Measurements from ENCODE around the gene P4HB. TPM values are rescaled to one million over a fixed set of nuclear protein-coding genes. Genes with fewer than 3 reads are reported as not detected.

The P4HB gene
- total and polyA plus RNA-seq, 10 of the 15 experiments (the other 5 are each of a cell fraction or from before 2014, with no cell fraction given), result 4.7 to 549 (median 361) TPM

- POLR2A ChIA-PET, result interaction anchor here (0.6 kb wide), 1 partner anchor 18 kb away, joined by 3 read pairs; no protein-coding TSS in a partner anchor
- Histone ChIP-seq H2AFZ (ENCODE audit: control insufficient read depth, low read depth, low read length) (no peak overlapping the region), H3K9ac (ENCODE audit: control insufficient read depth, insufficient read depth, low read length) (no peak overlapping the region), H3K4me3 (no peak overlapping the region), H3K27ac (ENCODE audit: control insufficient read depth, insufficient read depth) (no peak overlapping the region), H3K9me3 (replicated peaks; ENCODE audit: control insufficient read depth, insufficient read depth, low read length) (no peaks in the 10 kb centered on the region), H4K20me1 (ENCODE audit: control insufficient read depth, insufficient read depth) (no peaks in the 10 kb centered on the region), H3K4me2 (ENCODE audit: control insufficient read depth, insufficient read depth) (no peak overlapping the region), H3K79me2 (ENCODE audit: control insufficient read depth, insufficient read depth, low read length) (peaks cover 13% of the 10 kb centered on the region), H3K36me3 (ENCODE audit: control insufficient read depth in 2 of 2, insufficient read depth in 2 of 2, low read length in 1 of 2) (peaks cover 0 to 2% of the 10 kb centered on the region in 2 experiments; a peak in 3 of 4 replicates), H3K27me3 (replicated peaks in 1 of 2; ENCODE audit: control insufficient read depth in 2 of 2, insufficient read depth in 2 of 2, low read length in 1 of 2) (no peaks in the 10 kb centered on the region; a peak in 1 of 4 replicates), H3K4me1 (ENCODE audit: control insufficient read depth, insufficient read depth, low read length) (peaks cover 5% of the 10 kb centered on the region; the same call in 1 of the 2 replicates)
- TF ChIP-seq NR2C2 (IDR thresholded peaks at IDR 0.05; ENCODE audit: borderline replicate concordance, control insufficient read depth, insufficient read length, low read depth) (no peak), HDGF (IDR thresholded peaks at IDR 0.05) (no peak), TCF3 (IDR thresholded peaks at IDR 0.05; ENCODE audit: borderline replicate concordance, insufficient read depth, low read depth, low read length) (no peak), BACH1 (IDR thresholded peaks at IDR 0.05; ENCODE audit: borderline replicate concordance) (no peak), NRF1 (conservative IDR thresholded peaks at IDR 0.05; ENCODE audit: low read depth, low read length) (no peak), SMAD1 (IDR thresholded peaks at IDR 0.05; ENCODE audit: low read depth, partially characterized antibody) (no peak), IRF4 (IDR thresholded peaks at IDR 0.05; ENCODE audit: low read depth, low read length) (no peak), RAD51 (IDR thresholded peaks at IDR 0.05) (no peak), TAF1 (IDR thresholded peaks at IDR 0.05; ENCODE audit: borderline replicate concordance, low read depth, low read length) (no peak), ETV6 (conservative IDR thresholded peaks at IDR 0.05 in 1 of 2, IDR thresholded peaks at IDR 0.05 in 1 of 2; ENCODE audit: borderline replicate concordance in 1 of 2, low read depth in 1 of 2) (no peak), MEF2B (IDR thresholded peaks at IDR 0.05; ENCODE audit: partially characterized antibody, poor library complexity, severe bottlenecking) (no peak)
- ATAC-seq (no peak), DNase-seq (ENCODE audit: low read depth, low spot score) (no peak), FAIRE-seq (no peak)
- in situ Hi-C loops (cut with MboI) (no loop called here), intact Hi-C loops (cut with micrococcal nuclease; ENCODE audit: unreplicated experiment) (no loop called here)
- CTCF ChIA-PET, result interaction anchor here (0.5 kb wide), 1 partner anchor 51 kb away, joined by 4 read pairs; no protein-coding TSS in a partner anchor
- SMC1A ChIA-PET (ENCODE audit: uncharacterized antibody, unreplicated experiment), result no interaction called here
- RAD21 ChIA-PET (ENCODE audit: unreplicated experiment), result no interaction called here
- WGBS (ENCODE audit: insufficient coverage, insufficient replicate concordance, low lambda C conversion rate, missing lambda C conversion rate), result 100% methylated on average over 10 of the region's 10 CpGs
- no TSS peak for BruUV-seq (replicated peaks)
Observed at GRCh38 chr17:81905993-81906392, 45.7 kb upstream of the P4HB start.
